ENCODE measurements around the gene TFAP2D.

GRCh38 chr6:50815436-50816114, 102.2 kb downstream of the TFAP2D start:
- TF ChIP-seq CTCF (conservative IDR thresholded peaks at IDR 0.05): peak; percentile 83
- TF ChIP-seq ZFX (IDR thresholded peaks at IDR 0.05): no peak

Measured in C4-2B (cell line).